ENCODE results near the gene TMEM271. TPM values are rescaled to one million over a fixed set of nuclear protein-coding genes. Genes with fewer than 3 reads are reported as not detected.

Gene TMEM271
- total and polyA plus RNA-seq, 4 donors, result not detected

DNA sequence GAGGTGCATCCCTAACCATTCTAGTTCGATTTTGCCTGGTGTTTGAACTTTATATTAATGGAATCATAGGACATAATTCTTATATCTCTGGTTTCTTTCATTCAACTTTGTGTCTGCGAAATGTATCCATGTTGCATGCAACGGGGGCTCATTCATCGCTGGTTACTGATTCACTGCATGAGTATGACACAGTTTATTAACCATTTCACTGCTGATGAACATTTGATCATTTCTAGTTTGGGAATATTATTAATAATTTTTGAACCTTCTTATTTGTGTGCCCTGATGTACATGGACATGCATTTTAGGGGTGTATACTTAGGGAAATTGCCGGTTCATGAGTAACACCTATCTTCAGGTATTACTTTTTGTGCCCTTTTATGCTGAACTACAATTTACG lies 5.1 kb upstream of the TMEM271 start:
- peaks cover 0 to 4% (median 2%) of the 10 kb centered on the region in 4 donors for H3K4me1 ChIP-seq (ENCODE audit: control insufficient read depth in 4 of 4, insufficient read depth in 4 of 4, low read length in 3 of 4)
- peaks cover 0 to 18% (median 2%) of the 10 kb centered on the region in 4 donors for H3K9me3 ChIP-seq (ENCODE audit: control insufficient read depth in 4 of 4, low read length in 3 of 4)
- no peak overlapping the region for H3K27ac ChIP-seq (ENCODE audit: low read depth in 1 of 2, low read length in 2 of 2)
- H3K27me3 ChIP-seq (ENCODE audit: control insufficient read depth in 4 of 4, insufficient read depth in 4 of 4, low read length in 3 of 4), result peaks cover 0 to 13% (median under 1%) of the 10 kb centered on the region in 4 donors
- no peak overlapping the region for H3K4me3 ChIP-seq (ENCODE audit: low read depth in 1 of 3, low read length in 3 of 3)
- TF ChIP-seq NR2F2 (IDR thresholded peaks at IDR 0.05), result no peak
- no peak for TF ChIP-seq ZBTB33 (IDR thresholded peaks at IDR 0.05)
- TF ChIP-seq JUND (IDR thresholded peaks at IDR 0.05), result no peak
- TF ChIP-seq EGR1 (IDR thresholded peaks at IDR 0.05; ENCODE audit: low read depth in 2 of 2), result no peak
- no peak for TF ChIP-seq TAF1 (conservative IDR thresholded peaks at IDR 0.05)
- H3K9ac ChIP-seq (ENCODE audit: low read depth in 1 of 2, low read length in 2 of 2), result no peak overlapping the region
- H3K36me3 ChIP-seq (ENCODE audit: control insufficient read depth in 4 of 4, insufficient read depth in 3 of 4, low read depth in 1 of 4, low read length in 3 of 4), result no peaks in the 10 kb centered on the region
- no peak for DNase-seq (ENCODE audit: low spot score)
- WGBS, result 53% methylated on average over 6 of the region's 6 CpGs

DNA sequence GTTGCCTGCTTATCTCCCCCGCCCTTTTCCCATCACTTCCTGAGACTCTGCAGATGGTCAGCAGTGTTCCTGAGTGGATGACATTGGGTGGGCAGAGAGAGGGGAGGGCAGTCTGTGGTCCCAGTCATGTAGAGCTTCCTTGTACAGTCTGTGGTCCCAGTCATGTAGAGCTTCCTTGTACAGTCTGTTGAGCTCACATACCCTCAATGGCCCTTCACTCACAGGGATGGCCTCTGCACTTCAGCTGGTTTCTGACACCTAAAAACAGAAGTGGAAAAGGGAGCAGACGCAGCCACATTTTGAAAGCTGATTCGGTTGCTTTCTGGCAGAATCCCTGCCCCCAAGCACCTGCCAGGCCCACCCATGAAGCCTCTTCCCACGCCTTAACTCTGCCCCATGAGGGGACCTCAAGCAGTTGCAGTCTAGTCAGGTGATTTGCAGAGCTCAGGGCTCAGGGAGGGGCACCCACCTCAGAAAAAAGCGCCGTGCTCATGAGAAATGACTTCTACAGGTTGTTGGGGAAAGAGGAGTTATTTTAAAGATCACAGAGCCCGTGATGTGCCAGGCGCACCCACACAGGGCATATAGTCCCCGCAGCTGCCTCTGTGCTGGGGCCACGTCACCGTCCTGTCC lies 3.6 kb upstream of the TMEM271 start:
- Histone ChIP-seq H3K27ac (ENCODE audit: low read depth in 1 of 2, low read length in 2 of 2) (no peak overlapping the region), H3K36me3 (ENCODE audit: control insufficient read depth in 4 of 4, insufficient read depth in 3 of 4, low read depth in 1 of 4, low read length in 3 of 4) (no peaks in the 10 kb centered on the region), H3K4me1 (ENCODE audit: control insufficient read depth in 4 of 4, insufficient read depth in 4 of 4, low read length in 3 of 4) (peaks cover 0 to 11% (median 7%) of the 10 kb centered on the region in 4 donors), H3K9ac (ENCODE audit: low read depth in 1 of 2, low read length in 2 of 2) (no peak overlapping the region), H3K27me3 (ENCODE audit: control insufficient read depth in 4 of 4, insufficient read depth in 4 of 4, low read length in 3 of 4) (peaks cover 0 to 13% (median 3%) of the 10 kb centered on the region in 4 donors), H3K4me3 (ENCODE audit: low read depth in 1 of 3, low read length in 3 of 3) (no peak overlapping the region), H3K9me3 (ENCODE audit: control insufficient read depth in 4 of 4, low read length in 3 of 4) (peaks cover 0 to 18% (median 2%) of the 10 kb centered on the region in 4 donors)
- WGBS, result 39% methylated on average over 11 of the region's 11 CpGs
- TF ChIP-seq HNF4A (conservative IDR thresholded peaks at IDR 0.05) (no peak), SP1 (IDR thresholded peaks at IDR 0.05) (no peak), FOXA2 (IDR thresholded peaks at IDR 0.05) (no peak)
- no peak for DNase-seq (ENCODE audit: low spot score)

DNA sequence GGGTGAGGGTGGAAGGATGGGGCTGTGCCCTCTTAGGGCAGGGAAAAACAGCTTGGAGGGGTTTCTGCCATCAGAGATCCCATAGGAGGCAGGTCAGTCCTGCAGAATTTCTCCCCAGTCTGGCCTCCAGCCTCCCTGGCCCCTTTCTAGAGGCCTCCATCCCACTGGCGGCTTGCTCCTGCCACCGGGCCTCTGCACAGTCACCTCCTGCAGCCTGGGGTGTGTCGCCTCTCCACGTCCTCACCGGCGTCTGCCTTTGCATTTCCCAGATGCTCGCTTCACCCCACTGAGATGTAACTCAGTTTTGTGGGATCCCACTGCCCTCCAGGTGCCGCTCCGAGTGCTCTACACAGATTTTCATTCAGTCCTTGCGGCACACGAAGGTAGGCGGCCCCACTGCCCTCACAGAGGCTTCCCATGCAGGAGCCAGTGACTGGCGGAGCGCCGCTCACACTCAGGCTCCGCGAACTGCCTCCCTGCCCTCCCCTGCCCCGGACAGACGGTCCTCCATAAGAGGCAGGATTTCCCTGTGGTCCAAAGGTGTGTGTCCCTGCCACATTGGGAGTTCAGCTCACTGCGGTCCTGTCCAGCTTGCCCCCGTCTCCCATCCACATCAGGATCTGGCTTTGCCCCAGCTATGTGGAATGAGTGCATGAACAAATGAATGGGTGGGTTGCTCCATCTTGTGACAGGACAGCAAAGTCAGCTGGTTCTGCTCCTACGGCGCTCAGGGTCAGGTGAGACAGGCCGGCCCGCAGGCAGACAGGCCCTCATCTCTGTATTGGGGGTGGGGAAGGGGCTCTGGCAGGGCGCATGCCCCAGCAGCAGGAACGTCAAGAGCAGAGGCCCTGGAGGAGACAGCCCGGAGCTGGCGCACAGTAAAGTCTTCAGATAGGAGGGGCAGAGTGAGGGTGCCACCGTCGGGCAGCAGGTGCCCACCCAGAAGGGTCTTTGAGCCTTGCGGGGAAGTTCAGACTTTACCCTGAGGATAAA lies 2.7 kb upstream of the TMEM271 start:
- Histone ChIP-seq H3K27ac (ENCODE audit: low read depth in 1 of 2, low read length in 2 of 2) (no peak overlapping the region), H3K9me3 (ENCODE audit: control insufficient read depth in 4 of 4, low read length in 3 of 4) (peaks cover 0 to 11% (median 2%) of the 10 kb centered on the region in 4 donors), H3K4me3 (ENCODE audit: low read depth in 1 of 3, low read length in 3 of 3) (no peak overlapping the region), H3K4me1 (ENCODE audit: control insufficient read depth in 4 of 4, insufficient read depth in 4 of 4, low read length in 3 of 4) (peaks cover 0 to 11% (median 7%) of the 10 kb centered on the region in 4 donors), H3K36me3 (ENCODE audit: control insufficient read depth in 4 of 4, insufficient read depth in 3 of 4, low read depth in 1 of 4, low read length in 3 of 4) (no peaks in the 10 kb centered on the region), H3K27me3 (ENCODE audit: control insufficient read depth in 4 of 4, insufficient read depth in 4 of 4, low read length in 3 of 4) (peaks cover 0 to 17% (median 5%) of the 10 kb centered on the region in 4 donors), H3K9ac (ENCODE audit: low read depth in 1 of 2, low read length in 2 of 2) (no peak overlapping the region)
- WGBS, result 24% methylated on average over 32 of the region's 32 CpGs
- DNase-seq (ENCODE audit: low spot score), result no peak
- no peak for TF ChIP-seq MAX (IDR thresholded peaks at IDR 0.05)

Data from liver (tissue), 9 donors.